ENCODE measurements around the gene NUMB.
"Not testable (repeated sequence)": the region's sequence is repeated elsewhere in the genome, so short reads cannot be mapped to it uniquely, and the experiment has no call there.

Gene NUMB

GRCh38 chr14:73358187-73358586 lies 100.2 kb downstream of the NUMB start:
- DNase-seq, result no peak

GRCh38 chr14:73349091-73349490 lies 109.3 kb downstream of the NUMB start:
- DNase-seq, result not testable (repeated sequence)

- DNase-seq, result no peak
These were observed 114.0 kb downstream of the NUMB start for GRCh38 chr14:73344319-73344718.

- DNase-seq, result no peak
These were observed 115.7 kb downstream of the NUMB start for GRCh38 chr14:73342670-73343069.

GRCh38 chr14:73339846-73340595 lies 118.3 kb downstream of the NUMB start:
- DNase-seq, result no peak

- no peak for DNase-seq
These were observed 119.1 kb downstream of the NUMB start for GRCh38 chr14:73339206-73339605.

GRCh38 chr14:73338551-73338950 lies 119.8 kb downstream of the NUMB start:
- DNase-seq, result no peak

- DNase-seq, result no peak
These were observed 125.3 kb downstream of the NUMB start for GRCh38 chr14:73333031-73333430.

DNA sequence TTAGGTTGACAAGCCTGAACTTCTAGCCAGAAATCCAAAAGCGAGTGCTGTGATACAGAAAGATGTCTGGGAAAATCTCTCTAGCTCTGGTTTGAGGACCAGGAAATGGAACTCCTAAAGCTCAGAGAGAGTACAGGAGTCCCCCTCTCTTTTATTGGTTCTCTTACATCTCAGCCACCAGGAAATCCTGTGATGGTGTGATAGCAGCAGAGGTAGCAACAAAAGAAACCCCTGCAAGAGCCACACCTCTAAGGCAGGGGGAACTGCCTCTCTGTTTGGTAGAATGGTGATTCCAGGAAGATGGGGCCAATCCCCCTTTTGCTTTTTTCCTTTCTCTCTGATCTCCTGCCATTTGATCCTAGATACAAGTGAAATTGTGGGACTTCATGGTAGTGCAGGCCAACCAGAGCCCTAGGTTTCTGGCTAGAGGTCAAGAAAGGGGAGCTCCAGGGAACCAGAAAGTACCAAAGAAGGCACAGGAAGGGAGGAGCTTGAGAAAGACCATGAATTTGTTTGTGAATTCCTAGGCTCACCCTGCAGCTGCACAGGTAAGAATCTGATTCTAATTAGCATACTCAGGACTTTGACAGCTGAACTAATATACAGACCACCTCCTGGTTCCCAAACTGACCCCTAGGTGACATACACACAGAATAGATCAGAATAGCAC lies 132.6 kb downstream of the NUMB start:
- DNase-seq, result no peak

DNA sequence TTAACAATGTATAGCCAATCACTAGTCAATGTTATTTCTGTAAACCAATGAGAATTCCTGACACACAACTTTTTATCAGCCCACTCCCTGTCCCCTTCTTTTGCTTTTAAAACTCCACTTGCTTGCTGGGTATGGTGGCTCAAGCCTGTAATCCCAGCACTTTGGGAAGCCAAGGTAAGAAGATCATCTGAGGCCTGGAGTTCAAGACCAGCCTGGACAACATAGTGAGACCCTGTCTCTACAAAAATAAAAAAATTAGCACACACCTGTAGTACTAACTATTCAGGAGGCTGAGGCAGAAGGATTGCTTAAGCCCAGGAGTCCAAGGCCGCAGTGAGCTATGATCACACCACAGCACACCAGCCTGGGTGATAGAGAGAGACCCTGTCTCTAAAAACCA lies 133.3 kb downstream of the NUMB start:
- no peak for DNase-seq

DNA sequence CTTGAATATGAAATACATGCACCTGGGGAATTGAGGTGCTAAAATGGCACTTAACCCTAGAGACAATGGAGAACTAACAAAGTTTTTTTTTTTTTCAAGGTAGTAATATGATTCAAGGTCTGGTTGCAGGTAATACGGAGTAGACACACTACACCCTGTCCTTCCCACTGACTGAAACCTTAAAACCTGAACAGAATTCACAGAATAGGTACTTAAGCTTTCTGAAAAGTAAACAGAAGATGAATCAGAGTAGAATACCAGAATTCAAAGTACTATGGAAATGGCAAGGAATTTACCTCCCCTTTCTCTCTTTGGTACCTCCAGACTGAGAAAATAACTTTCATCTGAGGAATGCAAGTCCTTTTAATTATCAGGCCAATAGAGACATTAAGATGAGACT lies 133.8 kb downstream of the NUMB start:
- no peak for DNase-seq

DNA sequence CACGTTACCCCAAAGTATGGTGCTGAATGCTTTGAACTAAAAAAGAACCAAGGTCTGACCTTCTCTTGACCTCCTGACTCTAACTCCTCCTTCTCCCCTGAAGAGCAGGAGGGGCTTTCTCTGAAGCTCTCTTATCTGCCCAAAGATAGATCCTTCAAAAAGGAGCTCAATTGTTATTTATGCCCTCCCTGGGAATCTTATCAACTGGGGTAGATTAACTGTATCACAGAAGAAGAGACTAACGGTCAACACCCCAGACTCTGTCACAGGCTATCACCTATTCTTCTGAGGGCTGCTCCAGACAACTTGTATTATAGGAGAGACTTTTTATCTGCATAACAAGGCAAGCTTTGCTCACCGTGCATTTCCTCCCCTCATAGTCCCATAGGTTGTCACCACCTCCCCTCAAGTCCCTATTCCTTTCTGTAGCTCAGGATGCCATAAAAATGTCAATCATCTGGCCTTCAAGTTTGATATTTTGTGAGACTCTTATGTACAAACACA lies 134.4 kb downstream of the NUMB start:
- DNase-seq, result no peak

- no peak for DNase-seq
These were observed 145.2 kb downstream of the NUMB start for GRCh38 chr14:73313151-73313550.

- DNase-seq, result no peak
These were observed 145.7 kb downstream of the NUMB start for GRCh38 chr14:73312687-73313086.

DNA sequence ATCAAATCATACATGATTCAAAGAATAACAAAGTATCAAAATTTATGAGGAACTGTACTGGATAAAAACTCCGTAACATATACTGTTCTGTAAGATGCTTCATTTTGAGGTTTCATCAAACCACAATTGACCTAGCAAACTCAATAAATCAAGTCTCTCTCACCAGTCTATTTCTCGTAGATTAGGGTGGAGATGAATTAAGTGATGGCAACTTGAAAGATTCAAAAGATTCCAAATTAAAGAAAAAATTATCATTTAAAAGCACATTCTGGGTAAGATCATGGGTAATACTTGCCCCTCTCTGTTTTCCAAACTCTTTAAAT lies 146.7 kb downstream of the NUMB start:
- peak; percentile 4 for DNase-seq

DNA sequence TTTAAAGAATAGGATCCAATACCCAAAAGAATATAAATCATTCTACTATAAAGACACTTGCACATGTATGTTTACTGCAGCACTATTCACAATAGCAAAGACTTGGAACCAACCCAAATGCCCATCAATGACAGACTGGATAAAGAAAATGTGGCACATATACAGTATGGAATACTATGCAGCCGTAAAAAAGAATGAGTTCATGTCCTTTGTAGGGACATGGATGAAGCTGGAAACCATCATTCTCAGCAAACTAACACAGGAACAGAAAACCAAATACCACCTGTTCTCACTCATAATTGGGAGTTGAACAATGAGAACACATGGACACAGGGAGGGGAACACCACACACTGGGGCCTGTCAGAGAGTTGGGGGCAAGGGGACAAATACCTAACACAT lies 149.1 kb downstream of the NUMB start:
- not testable (repeated sequence) for DNase-seq

DNA sequence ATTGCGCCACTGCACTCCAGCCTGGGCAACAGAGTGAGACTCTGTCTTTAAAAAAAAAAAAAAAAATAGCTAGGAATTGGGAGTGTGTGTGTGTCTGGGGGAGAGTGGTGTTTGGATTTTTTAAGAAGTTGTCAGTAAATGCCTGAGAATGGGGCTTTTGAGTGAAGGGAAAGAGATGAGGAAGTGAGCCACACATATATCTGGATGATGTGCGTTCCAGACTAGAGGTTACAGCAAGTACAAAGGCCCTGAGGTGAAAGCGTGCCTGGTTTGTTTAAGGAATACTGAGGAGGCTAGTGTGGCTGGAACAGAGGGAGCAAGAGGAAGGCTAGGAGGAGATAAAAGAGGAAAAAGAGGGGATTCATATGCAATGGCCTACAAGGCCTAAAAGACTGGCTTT lies 151.1 kb downstream of the NUMB start:
- no peak for DNase-seq

GRCh38 chr14:73305499-73305898 lies 152.8 kb downstream of the NUMB start:
- no peak for DNase-seq

GRCh38 chr14:73295198-73295796 lies 163.0 kb downstream of the NUMB start:
- peak; percentile 42 for DNase-seq

- DNase-seq, result no peak
These were observed 164.3 kb downstream of the NUMB start for GRCh38 chr14:73293782-73294781.

- no peak for DNase-seq
These were observed 168.1 kb downstream of the NUMB start for GRCh38 chr14:73290279-73290678.

GRCh38 chr14:73289729-73290128 lies 168.6 kb downstream of the NUMB start:
- no peak for DNase-seq

DNA sequence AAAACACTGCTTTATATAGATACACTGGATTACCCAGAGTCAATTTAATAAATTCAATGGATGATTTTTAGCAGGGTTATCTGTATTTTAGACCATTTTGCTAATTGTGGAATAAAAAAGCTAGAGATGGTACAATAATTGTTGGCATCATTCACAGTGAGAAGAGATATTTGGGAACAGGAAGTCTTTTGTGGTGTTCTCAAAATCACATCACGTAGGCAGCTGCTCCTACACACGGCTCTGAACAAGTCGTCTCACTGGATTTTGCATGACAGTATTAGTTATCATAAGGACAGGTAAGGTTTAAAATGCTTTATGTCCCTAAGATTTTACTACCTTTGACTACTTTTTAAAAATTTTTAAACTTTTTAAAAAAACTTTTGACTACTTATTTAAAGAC lies 169.0 kb downstream of the NUMB start:
- no peak for DNase-seq
